ENCODE measurements around the gene GCGR.

DNA sequence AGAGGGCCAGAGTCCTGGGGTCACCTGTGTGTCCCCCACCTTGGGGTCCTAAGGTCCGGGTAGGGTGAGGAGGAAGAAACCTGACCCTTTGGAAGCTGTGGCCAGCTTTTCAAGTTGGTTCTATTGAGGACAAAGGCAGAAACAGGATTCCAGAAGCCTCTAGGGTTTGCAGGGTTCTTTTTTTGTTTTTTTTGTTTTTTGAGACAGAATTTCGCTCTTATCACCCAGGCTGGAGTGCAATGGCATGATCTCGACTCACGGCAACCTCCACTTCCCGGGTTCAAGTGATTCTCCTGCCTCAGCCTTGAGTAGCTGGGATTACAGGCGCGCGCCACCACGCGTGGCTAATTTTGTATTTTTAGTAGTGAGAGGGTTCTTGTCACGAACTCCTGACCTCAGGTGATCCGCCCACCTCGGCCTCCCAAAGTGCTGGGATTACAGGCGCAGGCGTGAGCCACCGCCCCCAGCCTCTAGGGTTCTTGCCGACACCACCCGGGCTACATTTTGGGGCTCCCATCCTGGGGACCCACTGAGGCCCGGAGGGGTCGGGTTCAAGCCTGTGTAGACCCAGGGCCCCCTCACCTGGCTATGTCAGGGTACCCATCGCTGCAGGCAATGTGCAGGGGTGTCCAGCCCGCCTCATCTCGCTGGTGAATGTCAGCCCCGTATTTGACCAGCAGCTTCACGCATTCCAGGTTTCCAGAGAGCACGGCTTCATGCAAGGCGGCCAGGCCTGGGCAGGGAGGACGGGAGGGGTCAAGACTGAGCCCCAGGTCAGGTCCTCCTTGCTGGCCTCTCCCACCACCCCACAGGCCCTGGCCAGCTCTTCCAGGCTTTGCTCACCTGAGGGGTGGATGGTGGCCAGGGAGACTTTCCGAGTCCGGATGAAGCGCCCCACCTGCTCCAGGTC is 30.2 kb downstream of the GCGR start:
- TF ChIP-seq, protein P1, sequence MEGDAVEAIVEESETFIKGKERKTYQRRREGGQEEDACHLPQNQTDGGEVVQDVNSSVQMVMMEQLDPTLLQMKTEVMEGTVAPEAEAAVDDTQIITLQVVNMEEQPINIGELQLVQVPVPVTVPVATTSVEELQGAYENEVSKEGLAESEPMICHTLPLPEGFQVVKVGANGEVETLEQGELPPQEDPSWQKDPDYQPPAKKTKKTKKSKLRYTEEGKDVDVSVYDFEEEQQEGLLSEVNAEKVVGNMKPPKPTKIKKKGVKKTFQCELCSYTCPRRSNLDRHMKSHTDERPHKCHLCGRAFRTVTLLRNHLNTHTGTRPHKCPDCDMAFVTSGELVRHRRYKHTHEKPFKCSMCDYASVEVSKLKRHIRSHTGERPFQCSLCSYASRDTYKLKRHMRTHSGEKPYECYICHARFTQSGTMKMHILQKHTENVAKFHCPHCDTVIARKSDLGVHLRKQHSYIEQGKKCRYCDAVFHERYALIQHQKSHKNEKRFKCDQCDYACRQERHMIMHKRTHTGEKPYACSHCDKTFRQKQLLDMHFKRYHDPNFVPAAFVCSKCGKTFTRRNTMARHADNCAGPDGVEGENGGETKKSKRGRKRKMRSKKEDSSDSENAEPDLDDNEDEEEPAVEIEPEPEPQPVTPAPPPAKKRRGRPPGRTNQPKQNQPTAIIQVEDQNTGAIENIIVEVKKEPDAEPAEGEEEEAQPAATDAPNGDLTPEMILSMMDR (conservative IDR thresholded peaks at IDR 0.05): no peak
- TF ChIP-seq ZFX (IDR thresholded peaks at IDR 0.05): no peak

Measured in C4-2B (cell line).